ENCODE data around the gene GALNS. TPM values are rescaled to one million over a fixed set of nuclear protein-coding genes. Genes with fewer than 3 reads are reported as not detected.
"Not testable (repeated sequence)": the region's sequence is repeated elsewhere in the genome, so short reads cannot be mapped to it uniquely, and the experiment has no call there.

GALNS gene
- total RNA-seq, 1 donor from 2014 or later: 18.3 TPM

DNA sequence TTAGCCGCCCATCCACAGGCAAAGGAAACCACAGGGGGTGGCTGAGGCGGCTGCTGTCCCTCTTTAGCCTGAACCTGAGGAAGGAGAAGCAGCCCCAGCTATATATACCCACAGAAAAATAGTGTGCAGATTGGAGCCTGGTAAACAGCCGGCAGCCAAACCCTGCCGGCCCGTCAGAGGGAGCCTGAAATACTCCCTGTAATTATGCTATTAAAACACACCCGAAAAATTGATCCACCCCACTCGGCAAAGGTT lies 78.5 kb downstream of the GALNS start:
- no peak for DNase-seq (ENCODE audit: low read depth)
- H3K4me3 ChIP-seq (ENCODE audit: low read depth, low read length): no peak overlapping the region
- TF ChIP-seq, protein P1, sequence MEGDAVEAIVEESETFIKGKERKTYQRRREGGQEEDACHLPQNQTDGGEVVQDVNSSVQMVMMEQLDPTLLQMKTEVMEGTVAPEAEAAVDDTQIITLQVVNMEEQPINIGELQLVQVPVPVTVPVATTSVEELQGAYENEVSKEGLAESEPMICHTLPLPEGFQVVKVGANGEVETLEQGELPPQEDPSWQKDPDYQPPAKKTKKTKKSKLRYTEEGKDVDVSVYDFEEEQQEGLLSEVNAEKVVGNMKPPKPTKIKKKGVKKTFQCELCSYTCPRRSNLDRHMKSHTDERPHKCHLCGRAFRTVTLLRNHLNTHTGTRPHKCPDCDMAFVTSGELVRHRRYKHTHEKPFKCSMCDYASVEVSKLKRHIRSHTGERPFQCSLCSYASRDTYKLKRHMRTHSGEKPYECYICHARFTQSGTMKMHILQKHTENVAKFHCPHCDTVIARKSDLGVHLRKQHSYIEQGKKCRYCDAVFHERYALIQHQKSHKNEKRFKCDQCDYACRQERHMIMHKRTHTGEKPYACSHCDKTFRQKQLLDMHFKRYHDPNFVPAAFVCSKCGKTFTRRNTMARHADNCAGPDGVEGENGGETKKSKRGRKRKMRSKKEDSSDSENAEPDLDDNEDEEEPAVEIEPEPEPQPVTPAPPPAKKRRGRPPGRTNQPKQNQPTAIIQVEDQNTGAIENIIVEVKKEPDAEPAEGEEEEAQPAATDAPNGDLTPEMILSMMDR (conservative IDR thresholded peaks at IDR 0.05; ENCODE audit: low read depth, low read length): no peak

GRCh38 chr16:88777471-88778270 lies 79.1 kb downstream of the GALNS start:
- no peak for DNase-seq (ENCODE audit: low read depth)
- TF ChIP-seq, protein P1 (conservative IDR thresholded peaks at IDR 0.05; ENCODE audit: low read depth, low read length): no peak
- no peak overlapping the region for H3K4me3 ChIP-seq (ENCODE audit: low read depth, low read length)

DNA sequence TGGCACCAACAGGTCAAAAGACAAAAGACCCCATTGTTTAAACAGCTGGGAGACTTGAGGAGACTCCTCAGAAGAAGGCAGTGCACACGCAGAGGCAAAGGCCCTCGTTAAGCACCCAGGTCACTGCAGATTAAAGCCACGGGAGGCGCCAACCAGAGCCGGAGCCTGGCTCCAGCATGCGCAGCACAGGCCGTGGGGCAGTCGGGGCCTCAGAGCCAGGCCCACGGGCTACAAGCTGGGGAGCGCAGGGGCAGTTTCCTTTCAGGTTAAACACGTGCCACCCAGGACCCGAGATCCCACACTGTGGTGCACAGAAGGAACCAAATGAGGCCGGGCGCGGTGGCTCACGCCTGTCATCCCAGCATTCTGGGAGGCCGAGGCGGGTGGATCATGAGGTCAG lies 80.9 kb downstream of the GALNS start:
- H3K4me3 ChIP-seq (ENCODE audit: low read depth, low read length): no peak overlapping the region
- TF ChIP-seq, protein P1 (conservative IDR thresholded peaks at IDR 0.05; ENCODE audit: low read depth, low read length): no peak
- DNase-seq (ENCODE audit: low read depth): no peak

DNA sequence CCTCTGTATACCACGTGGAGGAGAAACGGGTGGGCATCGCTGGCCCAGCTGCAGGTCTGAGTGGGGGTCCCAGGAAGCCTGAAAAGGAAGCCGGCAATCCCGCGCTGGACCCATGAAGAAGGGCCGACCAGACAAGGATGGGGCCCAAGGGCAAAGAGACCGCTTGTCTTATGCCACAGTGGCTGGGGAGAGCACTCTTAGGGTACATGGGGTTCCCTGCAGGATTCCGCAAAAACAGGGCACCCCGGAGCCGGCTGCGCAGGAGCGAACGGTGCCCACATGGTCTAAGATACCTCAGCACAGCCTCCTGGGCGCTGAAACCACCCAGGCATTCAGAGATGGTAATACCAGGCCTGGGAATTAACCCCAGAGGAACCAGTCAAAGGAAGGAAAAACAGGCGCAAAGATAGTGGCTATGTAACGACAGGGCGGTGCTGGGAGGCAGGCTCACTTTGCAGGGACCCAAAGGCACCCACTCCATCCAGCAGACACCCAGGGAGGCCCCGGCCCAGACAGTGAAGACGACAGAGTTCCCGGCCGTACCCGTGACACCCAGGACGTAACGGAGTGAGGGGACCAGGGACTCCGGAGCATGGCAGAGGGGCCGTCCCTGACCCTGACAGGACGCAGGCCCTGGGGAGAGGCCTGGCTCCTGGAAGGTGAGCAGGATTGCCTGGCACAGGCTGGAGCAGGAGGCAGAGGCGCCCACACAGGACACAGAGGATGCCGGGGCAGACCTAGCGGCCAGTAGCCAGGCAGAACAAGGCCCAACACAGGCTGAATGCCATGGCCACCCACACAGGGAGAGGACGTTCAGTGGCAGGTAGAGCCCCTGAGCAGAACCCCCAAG lies 82.0 kb downstream of the GALNS start:
- DNase-seq (ENCODE audit: low read depth): no peak
- TF ChIP-seq, protein P1 (conservative IDR thresholded peaks at IDR 0.05; ENCODE audit: low read depth, low read length): no peak
- no peak overlapping the region for H3K4me3 ChIP-seq (ENCODE audit: low read depth, low read length)

DNA sequence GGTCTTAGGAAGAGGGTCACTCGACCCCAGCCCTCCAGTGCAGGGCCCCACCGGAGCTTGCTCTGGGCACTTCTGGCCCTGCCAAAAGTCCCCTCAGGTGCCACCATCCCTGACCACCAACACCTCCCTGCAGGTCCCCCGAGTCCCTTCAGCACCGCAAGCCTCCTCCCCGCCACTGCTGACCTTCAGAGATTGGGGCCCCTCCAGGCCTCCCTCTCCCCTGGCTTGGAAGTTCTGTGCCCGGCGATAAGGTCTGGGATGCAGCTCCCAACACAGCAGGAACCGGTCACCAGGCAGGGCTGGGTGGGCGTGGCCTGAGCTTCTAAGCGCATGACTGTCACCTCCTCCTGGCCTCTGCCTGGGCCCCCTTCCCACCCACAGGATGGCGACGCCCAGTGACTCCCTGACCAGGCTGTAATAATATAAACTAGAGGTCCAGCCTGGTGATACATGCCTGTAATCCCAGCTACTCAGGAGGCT lies 82.9 kb downstream of the GALNS start:
- no peak overlapping the region for H3K4me3 ChIP-seq (ENCODE audit: low read depth, low read length)
- TF ChIP-seq, protein P1 (conservative IDR thresholded peaks at IDR 0.05; ENCODE audit: low read depth, low read length): no peak
- no peak for DNase-seq (ENCODE audit: low read depth)

DNA sequence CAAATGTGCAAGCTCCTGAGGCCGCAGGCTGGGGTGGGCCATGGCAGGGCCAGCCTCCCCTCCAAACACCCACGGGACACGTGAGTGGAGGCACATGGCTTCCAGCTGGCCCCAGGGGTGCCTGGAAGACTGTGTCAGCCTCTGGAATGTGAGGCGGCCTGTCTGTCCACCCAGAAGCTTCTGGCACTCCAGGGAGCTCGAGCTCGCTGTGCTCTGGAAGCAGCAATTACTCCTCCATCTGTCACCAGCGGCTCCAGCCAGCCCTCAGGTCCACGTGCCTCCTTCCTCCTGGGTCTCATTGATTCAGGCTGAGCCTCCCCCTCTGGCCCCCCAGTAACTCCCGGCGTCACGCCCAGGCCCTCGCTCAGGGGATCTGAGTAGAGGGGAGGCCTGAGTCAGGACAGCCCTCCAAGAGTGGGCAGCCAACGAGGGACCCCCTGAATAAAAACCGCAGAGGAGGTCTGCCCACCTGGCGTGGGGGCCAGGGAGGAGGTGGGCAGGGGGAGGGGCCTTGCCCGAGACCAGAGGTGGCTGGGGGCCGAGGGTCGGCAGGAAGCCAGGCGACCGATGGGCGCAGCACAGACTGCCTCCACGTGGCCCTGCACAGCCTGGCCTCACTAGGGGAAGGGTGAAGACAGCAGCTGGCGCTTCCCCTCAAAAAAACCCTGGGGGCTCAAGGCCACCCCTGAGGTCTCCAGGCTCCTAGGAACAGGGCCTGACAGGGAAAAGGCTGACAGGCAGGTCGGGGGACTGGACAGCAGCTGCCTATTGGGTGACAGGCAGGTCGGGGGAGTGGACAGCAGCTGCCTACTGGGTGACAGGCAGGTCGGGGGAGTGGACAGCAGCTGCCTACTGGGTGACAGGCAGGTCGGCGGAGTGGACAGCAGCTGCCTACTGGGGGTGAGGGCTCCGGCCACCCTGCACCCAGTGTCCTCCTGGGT lies 83.6 kb downstream of the GALNS start:
- H3K4me3 ChIP-seq (ENCODE audit: low read depth, low read length): no peak overlapping the region
- TF ChIP-seq, protein P1 (conservative IDR thresholded peaks at IDR 0.05; ENCODE audit: low read depth, low read length): no peak
- DNase-seq (ENCODE audit: low read depth): no peak

- not testable (repeated sequence) for H3K4me3 ChIP-seq (ENCODE audit: low read depth, low read length); DNase-seq (ENCODE audit: low read depth)
These were observed 85.0 kb downstream of the GALNS start for GRCh38 chr16:88771781-88772180.

All from epithelial cell of proximal tubule (primary cell).